HG02970 (cell line): Measurements from ENCODE around the gene CRYBA4.

ENCODE experiments used
- ATAC-seq: cut with Tn5 transposase; IDR thresholded peaks from one replicate; pipeline ENCODE4 v1.9.1; 2021; ENCODE audit warnings: mild to moderate bottlenecking, moderate library complexity, moderate number of reproducible peaks; ENCODE audit not compliant: unreplicated experiment, low FRiP score

Gene CRYBA4

DNA sequence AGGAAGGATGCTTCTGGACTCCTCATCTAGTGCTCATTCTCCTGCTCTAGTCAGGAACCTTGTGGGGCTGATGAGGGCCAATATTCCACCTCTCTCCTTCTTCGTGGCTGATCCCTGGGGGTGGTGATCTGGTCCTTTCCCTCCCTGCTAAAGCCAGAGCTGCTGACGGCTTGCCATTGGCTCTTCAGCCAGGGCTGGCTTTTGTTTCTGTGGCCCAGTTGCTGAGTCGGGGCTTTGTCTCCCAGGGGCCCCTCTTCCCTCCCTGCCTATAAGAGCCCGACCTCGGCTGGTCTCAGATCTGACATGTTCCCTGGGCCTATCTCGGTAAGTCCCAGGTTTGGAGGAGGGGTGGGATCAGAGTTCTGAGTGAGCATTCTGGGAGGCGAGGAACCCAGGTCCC is at the start of gene CRYBA4:
CRYBA4 (plus strand) TSS at position 301 of the 400 bp plus-strand sequence. CDS start 634 bp downstream, outside the sequence.
- no peak for ATAC-seq

DNA sequence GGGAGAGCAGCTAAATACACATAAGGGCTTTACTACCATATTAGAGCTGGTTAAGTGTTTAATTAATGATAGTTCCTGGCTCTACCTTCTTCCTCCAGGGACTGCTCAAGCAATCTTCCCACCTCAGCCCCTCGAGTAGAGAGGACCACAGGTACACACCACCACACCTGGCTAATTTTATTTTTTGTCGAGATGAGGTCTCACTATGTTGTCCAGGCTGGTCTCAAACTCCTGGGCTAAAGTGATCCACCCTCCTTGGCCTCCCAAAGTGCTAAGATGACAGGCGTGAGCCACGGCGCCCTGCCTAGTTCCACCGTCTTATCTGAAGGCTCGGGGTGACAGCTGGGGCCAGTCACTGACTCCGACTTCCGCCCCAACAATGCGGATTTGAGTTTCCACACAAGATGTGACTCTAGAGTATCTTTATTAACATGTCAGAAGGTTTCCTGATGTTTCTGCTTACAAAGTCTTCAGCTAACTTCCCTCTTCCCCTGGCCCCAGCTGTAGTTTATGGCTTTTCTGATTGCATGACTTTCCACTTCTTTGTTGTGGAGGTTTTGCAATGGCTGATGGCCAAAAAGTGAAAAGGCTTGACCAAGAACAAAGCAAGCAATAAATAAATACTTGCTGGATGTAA is 48.6 kb upstream of the CRYBA4 start:
- no peak for ATAC-seq

DNA sequence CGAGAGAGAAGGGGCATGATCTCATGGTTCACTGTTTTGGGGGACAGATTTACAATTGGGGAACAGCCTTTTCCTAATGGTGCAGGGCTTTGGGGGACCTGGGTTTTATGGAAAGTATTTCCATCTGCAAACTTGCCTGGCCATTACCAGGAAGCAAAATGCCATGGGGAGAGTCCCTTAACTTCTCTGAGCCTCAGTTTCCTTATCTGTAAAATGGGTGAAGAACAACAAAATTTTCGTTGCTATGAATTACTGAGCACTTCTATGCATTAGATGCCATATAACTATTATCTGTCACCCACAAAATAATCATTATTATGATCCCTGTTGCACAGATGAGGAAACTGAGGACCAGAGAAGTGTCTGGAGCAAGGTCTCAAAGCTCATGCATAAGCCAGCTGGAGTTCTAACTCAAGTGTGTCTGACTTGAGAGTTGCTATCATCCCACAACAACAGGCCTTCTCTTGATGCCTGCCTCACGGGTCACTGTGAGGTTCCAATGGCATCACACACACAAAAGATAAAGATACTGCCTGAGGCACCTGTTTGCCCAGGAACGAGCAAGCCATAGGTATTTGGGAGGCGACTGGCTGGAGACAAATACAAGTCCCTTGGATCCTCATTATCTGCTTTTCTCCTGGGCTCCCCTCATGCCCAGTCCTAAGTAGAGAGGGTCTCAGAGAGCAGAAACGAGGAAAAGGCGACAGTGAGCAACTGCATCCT is 47.6 kb upstream of the CRYBA4 start:
- ATAC-seq, result no peak

DNA sequence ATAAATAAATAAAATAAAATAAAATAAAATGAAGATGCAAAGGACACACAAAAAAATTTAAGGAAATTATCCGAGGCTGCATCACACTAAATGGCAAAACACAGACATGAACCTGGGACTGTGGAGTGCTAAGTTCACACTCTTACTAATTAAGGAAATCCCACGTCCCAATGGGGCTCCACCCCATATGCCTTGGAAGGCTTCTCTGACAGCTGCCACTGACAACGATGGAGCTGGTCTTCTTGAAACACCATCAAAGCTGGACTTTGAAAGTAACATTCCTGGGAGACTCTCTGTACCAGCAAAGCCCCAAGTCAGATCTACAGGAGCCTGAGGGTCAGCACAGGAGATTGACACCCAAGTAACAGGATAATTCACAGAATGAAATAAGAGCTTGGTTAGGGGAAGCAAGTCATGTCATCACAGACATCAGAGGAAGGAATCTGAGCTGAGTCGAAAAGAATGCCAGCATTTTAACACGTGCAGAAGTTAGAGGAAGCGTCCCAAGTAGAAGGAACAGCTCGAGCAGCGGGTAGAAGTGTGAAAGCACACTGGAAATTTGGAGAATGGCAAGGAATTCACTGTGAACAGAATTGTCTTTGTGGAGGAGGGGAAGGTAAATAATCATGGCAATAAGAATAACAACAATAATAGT is 45.6 kb upstream of the CRYBA4 start:
- ATAC-seq, result no peak

DNA sequence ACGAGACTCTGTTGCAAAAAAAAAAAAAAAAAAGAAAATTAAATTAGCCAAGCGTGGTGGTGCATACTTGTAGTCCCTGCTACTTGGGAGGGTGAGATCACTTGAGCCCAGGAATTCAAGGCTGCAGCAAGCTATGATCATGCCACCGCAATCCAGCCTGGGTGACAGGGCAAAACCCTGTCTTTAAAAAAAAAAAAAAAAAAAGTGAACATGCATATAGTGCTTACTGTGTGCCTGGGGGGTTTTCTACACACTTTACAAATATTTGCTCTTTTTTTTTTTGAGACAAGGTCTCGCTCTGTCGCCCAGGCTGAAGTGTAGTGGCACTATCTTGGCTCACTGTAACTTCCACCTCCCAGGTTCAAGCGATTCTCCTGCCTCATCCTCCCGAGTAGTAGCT is 44.7 kb upstream of the CRYBA4 start:
- no peak for ATAC-seq

DNA sequence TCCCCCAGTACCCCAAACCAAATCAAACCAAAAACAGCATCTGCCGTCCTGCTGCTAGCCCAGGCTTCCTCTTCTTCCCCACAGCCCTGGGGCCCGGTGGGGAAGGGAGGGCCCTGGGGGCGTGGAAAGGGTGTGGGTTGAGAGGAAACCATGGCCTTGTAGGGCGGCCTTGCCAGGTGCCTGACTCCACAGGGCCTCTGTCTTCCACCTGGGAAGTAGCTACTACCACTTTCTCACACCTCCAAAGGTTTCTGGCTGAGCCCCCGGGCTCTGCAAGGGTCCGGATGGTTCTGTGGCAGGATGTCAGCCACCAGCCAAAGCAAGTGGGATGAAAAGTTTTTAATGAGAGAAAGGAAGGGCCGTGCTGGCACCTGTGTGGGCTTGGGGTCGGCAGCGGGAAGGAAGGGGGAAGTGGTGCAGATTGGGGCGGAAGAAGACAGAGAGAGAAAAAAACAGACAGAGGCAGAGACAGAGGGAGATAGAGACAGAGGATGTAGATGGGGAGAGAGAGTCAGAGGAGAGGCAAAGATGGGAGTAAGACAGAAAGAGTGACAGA is 42.4 kb upstream of the CRYBA4 start:
- ATAC-seq, result no peak

DNA sequence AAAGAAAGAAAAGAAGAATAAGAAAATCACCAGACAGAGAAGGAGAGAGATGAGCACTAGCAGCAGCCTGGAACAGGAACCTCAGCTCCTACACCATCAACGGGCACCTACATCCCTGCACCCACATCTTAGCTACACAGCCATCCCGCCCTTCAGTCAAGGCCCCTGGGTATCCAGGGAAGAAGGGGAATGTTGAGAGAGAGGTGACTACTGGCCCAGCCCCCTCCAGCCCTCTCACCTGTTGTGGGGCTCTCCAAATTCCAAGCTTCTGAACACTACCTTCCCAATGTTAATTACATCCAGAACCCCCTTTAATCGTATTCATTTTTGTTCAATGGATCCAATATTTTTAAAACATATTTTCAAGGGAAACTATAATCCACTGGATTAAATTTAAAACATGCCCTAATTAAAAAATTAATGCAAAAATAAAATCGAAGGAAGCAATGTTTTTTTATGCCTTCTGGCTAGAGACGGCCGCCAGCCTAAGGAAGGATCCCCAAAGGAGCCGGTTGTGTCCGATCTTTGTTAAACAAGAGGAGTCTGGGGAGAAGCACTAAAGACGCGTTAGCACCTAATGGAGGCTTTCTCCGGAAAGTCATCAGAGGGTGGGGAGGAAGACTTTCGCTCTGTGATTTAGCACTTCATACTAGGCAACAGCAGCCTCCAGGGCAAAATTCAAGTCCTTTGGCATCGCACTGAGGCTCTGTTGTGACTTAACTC is 41.4 kb upstream of the CRYBA4 start:
- ATAC-seq, result no peak

DNA sequence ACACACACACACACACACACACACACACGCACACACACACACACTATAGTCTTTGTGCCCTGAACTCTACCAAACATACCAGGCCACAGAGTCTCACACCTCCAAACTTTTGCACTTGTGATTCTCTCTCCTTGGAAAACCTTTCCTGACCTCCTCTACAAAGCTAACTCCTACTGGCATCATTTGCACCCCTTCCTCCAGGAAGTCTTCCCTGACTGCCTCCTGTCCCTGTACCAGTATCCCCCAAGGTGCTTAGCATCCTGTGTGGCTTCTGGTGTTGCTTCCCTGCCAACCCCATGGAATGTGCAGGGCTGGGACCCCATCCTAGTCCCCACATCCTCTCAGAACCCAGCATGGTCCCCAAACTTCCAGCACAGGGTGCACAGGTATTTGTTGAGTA is 40.7 kb upstream of the CRYBA4 start:
- ATAC-seq, result no peak

DNA sequence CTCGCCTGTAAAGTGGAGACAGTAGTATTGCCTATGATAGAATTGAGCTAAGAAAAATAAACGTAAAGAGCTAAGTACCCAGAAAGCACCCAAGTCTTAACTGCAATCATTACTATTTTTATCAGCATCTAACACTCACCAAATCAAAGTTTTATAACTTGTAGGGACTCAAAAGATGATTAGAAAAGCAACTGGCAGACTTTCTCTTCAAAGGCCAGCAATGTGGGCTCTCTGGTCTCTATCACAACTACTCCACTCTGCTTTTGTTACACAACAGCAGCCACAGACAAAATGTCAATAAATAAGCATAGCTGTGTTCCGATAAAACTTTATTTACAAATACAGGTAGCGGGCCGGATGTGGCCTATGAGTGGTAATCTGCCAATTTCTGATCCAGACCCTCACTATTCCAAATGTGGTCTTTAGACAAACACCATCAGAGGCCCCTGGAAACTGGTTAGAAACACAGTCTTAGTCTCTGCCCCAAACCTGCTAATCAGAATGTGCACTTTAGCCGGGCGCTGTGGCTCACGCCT is 40.1 kb upstream of the CRYBA4 start:
- ATAC-seq, result no peak

DNA sequence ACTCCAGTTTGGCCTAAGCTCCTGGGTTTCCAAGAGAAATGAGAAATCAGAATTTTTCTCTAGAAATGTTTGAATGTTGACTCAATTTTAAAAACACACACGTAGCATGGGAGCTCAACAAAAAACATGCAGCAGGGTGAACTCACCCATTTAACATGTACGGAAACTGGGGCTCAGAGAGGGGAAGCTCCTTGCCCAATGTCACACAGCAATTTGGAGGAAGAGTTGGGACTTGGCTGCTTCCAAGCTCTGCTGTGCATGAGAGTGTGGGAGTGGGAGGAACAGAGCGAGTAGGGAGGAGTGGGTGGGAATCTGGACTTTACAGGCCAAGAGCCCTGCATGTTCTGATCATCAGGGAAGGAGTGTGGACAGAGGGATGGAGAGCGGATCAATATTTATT is 37.8 kb upstream of the CRYBA4 start:
- no peak for ATAC-seq

DNA sequence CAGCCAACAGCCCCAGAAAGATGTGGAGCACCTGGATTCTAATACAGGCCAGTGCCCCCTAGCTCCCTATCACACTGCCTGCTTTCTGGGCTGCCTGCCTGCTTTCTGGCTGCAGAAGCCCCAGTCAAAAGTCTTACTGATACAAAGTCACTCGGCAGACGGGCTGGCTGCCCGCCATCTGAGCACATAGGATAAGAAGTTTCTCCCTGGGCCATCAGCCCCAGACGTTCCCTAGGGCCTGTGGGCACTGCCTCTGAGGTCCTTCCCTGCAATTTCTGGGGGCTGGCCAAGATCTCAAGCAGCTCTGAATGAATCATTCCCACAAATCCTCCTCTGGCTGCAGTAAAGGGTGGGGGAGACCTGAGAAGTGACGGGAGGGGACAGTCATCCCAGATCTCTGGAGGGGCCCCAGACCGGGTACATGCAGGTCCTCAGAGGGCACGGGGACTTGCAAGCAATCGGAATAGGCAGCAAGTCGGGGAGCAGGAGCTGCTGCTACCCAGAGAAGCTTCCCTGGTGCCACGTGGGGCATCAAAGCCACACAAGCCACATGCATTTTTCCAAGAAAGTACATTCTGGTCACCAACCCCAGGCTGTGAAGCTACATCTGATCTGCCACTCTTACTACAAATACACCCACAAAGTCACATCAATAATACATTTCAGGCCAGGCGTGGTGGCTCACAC is 36.5 kb upstream of the CRYBA4 start:
- no peak for ATAC-seq

DNA sequence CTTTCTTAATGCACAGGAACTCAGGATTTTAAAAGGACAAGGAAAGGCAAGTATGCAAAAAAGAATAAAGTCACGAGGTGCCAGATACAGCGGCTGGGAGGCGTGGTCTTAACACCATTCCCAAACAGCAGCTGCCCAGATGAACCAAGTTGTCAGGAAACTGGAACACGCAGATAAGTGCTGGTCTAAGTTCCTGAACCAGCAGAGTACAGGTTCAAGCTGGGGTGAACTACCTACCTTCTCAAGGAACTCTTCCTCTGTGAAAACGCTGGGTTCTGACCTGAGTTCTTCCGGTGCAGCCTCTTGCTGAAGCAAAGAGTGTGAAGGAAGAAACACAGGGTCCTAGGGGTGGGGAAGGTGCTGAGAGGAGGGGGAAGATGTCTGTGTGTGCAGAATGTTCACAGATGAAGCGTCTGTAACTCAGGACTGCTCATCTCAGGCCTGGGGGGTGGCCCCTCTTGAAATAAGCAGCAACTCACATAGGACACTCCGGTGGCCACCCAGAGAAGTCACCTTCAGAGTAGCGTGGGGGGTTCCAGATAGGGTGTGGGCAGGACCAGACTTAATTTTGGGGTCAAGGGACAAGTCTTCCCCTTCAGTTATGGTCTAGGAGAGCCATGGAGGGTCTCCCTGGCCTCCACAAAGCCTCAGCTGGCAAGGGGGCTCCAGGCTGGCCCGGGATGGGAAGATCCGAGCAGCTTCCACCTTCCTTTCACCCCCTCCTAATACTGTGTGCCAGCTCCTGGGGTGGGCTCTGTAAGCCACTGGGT is 35.0 kb upstream of the CRYBA4 start:
- no peak for ATAC-seq

DNA sequence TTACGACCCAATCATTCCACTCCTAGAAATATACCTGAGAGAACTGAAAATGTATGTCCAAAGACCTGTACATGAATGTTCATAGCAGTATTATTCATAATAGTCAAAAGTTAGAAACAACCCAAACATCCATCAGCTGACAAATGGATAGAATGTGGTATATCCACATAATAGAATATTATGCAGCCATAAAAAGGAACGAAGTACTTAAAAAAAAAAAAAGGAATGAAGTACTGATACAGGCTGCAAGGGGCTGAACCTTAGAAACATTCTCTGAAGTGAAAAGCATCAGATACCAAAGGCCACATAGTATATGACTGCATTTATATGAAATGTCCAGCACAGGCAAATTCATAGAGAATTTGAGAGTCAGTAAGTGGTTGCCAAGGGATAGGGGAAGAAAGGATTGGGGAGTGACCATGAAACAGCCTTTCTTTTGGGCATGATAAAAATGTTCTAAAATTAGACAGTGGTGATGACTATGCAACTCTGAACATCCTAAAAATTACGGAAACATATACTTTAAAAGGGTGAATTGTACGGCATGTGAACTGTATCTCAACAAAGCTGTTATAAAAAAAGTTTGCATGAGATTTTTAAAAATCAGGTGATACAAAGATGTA is 33.7 kb upstream of the CRYBA4 start:
- ATAC-seq, result no peak

DNA sequence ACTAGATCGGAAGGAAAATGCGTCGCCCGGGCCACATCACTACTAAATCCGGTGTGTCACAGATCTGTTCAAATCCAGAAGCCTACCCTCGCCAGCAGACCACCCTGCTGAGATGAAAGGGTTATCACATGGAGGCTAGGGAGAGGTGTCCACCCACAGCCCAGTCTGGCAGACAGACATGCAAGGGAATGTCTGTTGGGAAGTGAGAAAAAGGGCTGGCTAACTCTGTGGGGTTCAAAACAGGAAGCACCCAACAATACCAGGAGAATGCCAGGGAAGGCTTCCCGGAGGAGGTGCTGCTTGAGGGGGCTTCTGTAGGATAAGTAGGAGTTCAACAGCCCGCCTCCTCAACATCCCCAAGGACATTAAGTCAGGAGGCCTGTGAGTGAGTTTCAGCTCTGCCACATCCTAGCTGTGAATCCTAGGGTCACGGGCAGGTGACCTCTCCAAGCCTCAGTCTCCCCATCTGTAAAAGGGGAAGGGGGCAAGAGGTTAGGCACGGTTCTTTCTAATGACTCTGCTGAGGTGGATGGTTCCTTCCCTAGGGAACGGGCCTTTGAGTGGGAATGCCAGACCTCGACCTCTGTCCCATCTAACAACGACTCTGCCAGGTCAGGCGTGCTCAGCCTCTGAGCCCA is 32.9 kb upstream of the CRYBA4 start:
- no peak for ATAC-seq

DNA sequence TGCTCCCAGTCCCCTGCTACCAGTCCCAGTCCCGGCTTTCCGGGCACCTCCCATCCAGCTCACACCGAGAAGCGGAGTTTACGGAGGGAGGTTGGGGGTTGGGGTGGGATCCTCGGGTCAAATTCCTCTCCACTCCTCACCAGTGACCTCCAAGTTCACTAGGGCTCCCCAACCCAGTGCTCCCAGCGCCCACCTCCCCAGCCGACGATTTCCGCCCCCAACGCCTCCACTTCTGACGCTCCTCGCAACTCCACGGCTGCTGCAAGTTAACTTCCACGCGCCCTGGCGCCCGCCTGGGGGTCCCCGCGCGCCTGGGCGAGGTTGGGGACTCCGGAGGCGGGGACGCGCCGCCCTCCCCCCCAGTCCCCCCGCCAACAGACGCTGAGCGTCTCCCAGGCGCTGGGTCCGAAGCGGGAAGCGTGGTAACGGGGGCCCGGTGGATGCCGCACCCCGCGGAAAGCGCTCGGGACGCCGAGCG is 32.4 kb upstream of the CRYBA4 start:
- no peak for ATAC-seq

DNA sequence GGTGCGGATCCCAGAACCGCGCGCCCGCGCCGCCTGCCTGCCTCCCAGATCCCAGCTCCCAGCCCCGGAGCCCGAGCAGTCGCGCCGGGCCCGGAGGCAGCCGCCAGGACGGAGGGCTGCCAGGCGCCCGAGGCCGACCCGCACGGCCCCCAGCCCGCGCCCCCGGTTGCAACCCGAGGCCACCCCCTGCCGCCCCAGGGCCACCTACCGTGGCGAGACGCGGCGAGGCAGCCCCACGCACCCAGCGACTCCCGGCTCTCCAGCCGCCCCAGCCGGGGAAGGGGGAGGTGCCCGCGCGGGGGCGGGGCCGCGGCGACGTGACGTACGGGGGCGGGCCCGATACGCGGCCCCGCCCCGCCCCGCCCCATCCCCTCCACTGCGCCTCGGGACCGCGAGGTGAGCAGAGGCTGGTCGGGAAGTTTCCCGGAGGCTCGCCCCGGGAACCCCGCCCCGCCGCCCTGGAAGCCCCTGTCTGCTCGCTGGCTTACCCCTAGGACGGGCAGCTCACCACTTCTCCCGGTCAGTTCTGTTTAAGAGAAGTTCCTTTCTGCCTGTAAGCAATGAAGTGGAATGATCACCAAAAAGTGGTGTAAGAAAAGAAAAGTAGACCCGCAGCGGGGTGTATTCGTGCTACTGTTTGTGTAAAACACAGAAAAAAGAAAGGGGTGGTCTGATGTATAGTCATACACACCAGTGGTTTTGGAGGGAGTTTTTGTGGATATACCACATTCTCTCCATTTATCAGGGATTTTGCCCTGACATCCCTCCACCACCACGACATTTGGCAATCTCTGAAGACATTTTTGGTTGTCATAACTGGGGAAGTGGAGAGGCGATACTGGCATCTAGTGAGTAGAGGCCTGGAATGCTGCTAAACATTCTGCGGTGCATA is 31.7 kb upstream of the CRYBA4 start, which contains the start of gene TPST2:
TPST2 (minus strand) TSS at position 288 of the 892 bp plus-strand sequence. CDS start 48,502 bp downstream, outside the sequence.
- no peak for ATAC-seq

DNA sequence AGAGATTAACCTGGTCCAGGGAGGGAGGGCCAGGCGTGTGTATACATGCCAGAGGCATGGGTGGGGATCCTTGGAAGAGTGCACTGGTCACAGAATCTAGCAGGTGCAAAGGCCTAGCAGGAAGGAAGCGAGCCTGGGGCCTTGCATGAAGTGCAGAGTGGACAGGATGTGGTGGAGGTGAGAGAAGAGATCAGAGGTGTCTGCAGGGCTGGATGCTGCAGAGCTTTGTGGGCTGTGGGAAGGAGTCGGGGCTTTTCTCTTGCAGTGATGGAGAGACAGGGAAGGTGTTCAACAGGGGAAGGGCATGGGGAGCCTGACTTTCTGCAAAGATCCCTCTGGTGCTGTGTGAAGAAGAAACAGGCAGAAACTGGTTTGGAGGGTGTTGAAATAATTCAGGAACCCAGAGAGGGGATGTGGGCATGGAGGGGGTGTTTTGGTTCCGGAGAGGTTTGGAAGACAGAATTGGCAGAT is 29.3 kb upstream of the CRYBA4 start:
- ATAC-seq, result no peak
